ENCODE data around the gene MAGI2. TPM values are rescaled to one million over a fixed set of nuclear protein-coding genes. Genes with fewer than 3 reads are reported as not detected.

MAGI2 gene
- total and polyA plus RNA-seq, 2 of the 13 experiments (the other 11 are each of a cell fraction or from before 2014, with no cell fraction given), result 1.5 to 3.8 TPM

GRCh38 chr7:79452495-79453265 is 787 bp downstream of the MAGI2 start (continued):
- TF ChIP-seq ZSCAN31 (CRISPR knock-in tag; IDR thresholded peaks at IDR 0.05; ENCODE audit: low read depth) (0 out of 2 replicates have a peak, but pooled peaks have one; percentile 39), NFYB (CRISPR knock-in tag; IDR thresholded peaks at IDR 0.05) (no peak), ATF4 (CRISPR knock-in tag; IDR thresholded peaks at IDR 0.05) (0 out of 4 replicates have a peak, but pooled peaks of 1 of the 2 experiments have one; percentile 38), ISX (CRISPR knock-in tag; conservative IDR thresholded peaks at IDR 0.05) (no peak), MAFF (IDR thresholded peaks at IDR 0.05; ENCODE audit: low read depth, low read length) (no peak), XRCC5 (optimal IDR thresholded peaks at IDR 0.05; ENCODE audit: low read length) (peak; percentile 2), ZBTB2 (CRISPR knock-in tag; IDR thresholded peaks at IDR 0.05; ENCODE audit: low read depth) (peak; percentile 25; the same call in 1 of the 2 replicates), U2AF2 (IDR thresholded peaks at IDR 0.05; ENCODE audit: low read depth, low read length) (peak; percentile 64), USF2 (IDR thresholded peaks at IDR 0.05; ENCODE audit: low read depth, low read length) (no peak), USF2 (CRISPR knock-in tag; IDR thresholded peaks at IDR 0.05; ENCODE audit: borderline replicate concordance) (peak; percentile 78; the same call in 1 of the 2 replicates), ZNF614 (CRISPR knock-in tag; IDR thresholded peaks at IDR 0.05; ENCODE audit: borderline replicate concordance) (0 out of 2 replicates have a peak, but pooled peaks have one; percentile 3), BORCS8-MEF2B (CRISPR knock-in tag; IDR thresholded peaks at IDR 0.05) (0 out of 2 replicates have a peak, but pooled peaks have one; percentile 20), HNRNPLL (IDR thresholded peaks at IDR 0.05; ENCODE audit: low read depth, low read length, poor library complexity, severe bottlenecking) (peak; percentile 25), ZNF446 (CRISPR knock-in tag; IDR thresholded peaks at IDR 0.05) (peak; percentile 55; the same call in 1 of the 2 replicates), MYPOP (CRISPR knock-in tag; IDR thresholded peaks at IDR 0.05) (0 out of 2 replicates have a peak, but pooled peaks have one; percentile 16), CTCF (CRISPR knock-in tag; IDR thresholded peaks at IDR 0.05) (0 out of 2 replicates have a peak, but pooled peaks have one; percentile 6), GMEB1 (CRISPR knock-in tag; IDR thresholded peaks at IDR 0.05; ENCODE audit: borderline replicate concordance) (0 out of 2 replicates have a peak, but pooled peaks have one; percentile 8), U2AF1 (optimal IDR thresholded peaks at IDR 0.05; ENCODE audit: low read depth, low read length) (peak; percentile 54)
